Sigmoid colon (tissue), 7 donors: ENCODE results near the gene CABLES1. TPM values are rescaled to one million over a fixed set of nuclear protein-coding genes. Genes with fewer than 3 reads are reported as not detected.
"Not testable (repeated sequence)": the region's sequence is repeated elsewhere in the genome, so short reads cannot be mapped to it uniquely, and the experiment has no call there.

Source experiments
- DNase-seq: peaks from one replicate; pipeline ENCODE4 v3.0.0-alpha.2; 2019
- H3K27ac ChIP-seq, 4 donors: fragments of 200-600 bp; sonication (generic); one replicate each; pipeline ENCODE4 v1.5.1; 2016 to 2019; ENCODE audit warnings: mild to moderate bottlenecking in 1 of 4
- H3K27me3 ChIP-seq, 3 donors: fragments of 200-600 bp; sonication (generic); one replicate each; pipeline ENCODE4 v1.5.1; 2019; ENCODE audit warnings: mild to moderate bottlenecking in 1 of 3
- H3K36me3 ChIP-seq, 4 donors: fragments of 200-600 bp; sonication (generic); one replicate each; pipeline ENCODE4 v1.5.1; 2016 to 2019
- H3K4me1 ChIP-seq, 4 donors: fragments of 200-600 bp; sonication (generic); one replicate each; pipeline ENCODE4 v1.5.1; 2017 to 2019
- H3K4me3 ChIP-seq, 4 donors: fragments of 200-600 bp; sonication (generic); one replicate each; pipeline ENCODE4 v1.5.1; 2017 to 2019; ENCODE audit warnings: mild to moderate bottlenecking in 2 of 4, moderate library complexity in 1 of 4
- H3K9me3 ChIP-seq, 4 donors: fragments of 200-600 bp in 3 of 4; sonication (generic) in 3 of 4; one replicate each; pipeline versions ENCODE4 v1.5.1 to v1.6.1; 2013 to 2019
- CTCF ChIP-seq, 4 experiments: fragments of 450-650 bp in 3 of 4; fragments of 200-600 bp in 1 of 4; IDR thresholded peaks; one replicate each; pipeline ENCODE4 v1.5.1; 2016 to 2019; ENCODE audit warnings: antibody characterized with exemption in 4 of 4, mild to moderate bottlenecking in 3 of 4, moderate library complexity in 2 of 4
- EP300 ChIP-seq, 4 donors: sonication (generic); formaldehyde crosslinking; IDR thresholded peaks; one replicate each; pipeline ENCODE4 v1.6.1; 2017; ENCODE audit warnings: antibody characterized with exemption in 4 of 4
- POLR2A ChIP-seq, 2 donors: fragments of 450-650 bp; IDR thresholded peaks; one replicate each; pipeline ENCODE4 v1.6.1; 2016; ENCODE audit warnings: antibody characterized with exemption in 2 of 2, mild to moderate bottlenecking in 2 of 2, moderate library complexity in 2 of 2
- POLR2AphosphoS5 ChIP-seq, 4 donors: sonication (generic); formaldehyde crosslinking; IDR thresholded peaks; one replicate each; pipeline ENCODE4 v1.6.1; 2017; ENCODE audit warnings: antibody characterized with exemption in 4 of 4
- WGBS, 2 donors: extraction: QIAGEN DNeasy Blood & Tissue Kit; methylation state at CpG; one replicate each; pipeline ENCODE4 v1.1.7; 2013; 5-methylcytosine and 5-hydroxymethylcytosine counted together
- intact Hi-C: fragments of 100-400 bp; cut with DNase I; formaldehyde crosslinking; loops from one replicate; pipeline ENCODE4 v1.15.1; 2023
- polyA plus RNA-seq, 3 donors: library from polyadenylated mRNA; stranded (reverse); fragments of 200-250 nt; gene quantifications; one replicate each; pipeline ENCODE4 v1.2.3, GENCODE V29; 2013
- total RNA-seq, 4 donors: library from RNA; depleted of rRNA; stranded (reverse); fragments of >200 nt; gene quantifications; one replicate each; pipeline ENCODE4 v1.1.0, GENCODE V29; 2016
- donor health status: healthy with polysubstance abuse.
- donor health status: Bipolar disorder and iron deficiency.
- donor health status: healthy.

The CABLES1 gene
- total and polyA plus RNA-seq, 7 donors: 1.9 to 7.2 (median 3.9) TPM

GRCh38 chr18:23283916-23284430 lies 148.7 kb downstream of the CABLES1 start:
- intact Hi-C loops: no loop called here
- DNase-seq: no peak
- 66 to 77% methylated on average over 2 of the region's 2 CpGs for WGBS, 2 donors
- Histone ChIP-seq H3K27me3 (no peaks in the 10 kb centered on the region), H3K4me1 (no peaks in the 10 kb centered on the region), H3K9me3 (no peaks in the 10 kb centered on the region), H3K36me3 (no peaks in the 10 kb centered on the region), H3K27ac (no peak overlapping the region), H3K4me3 (no peak overlapping the region)
- TF ChIP-seq POLR2AphosphoS5 (IDR thresholded peaks at IDR 0.05) (no peak), POLR2A (IDR thresholded peaks at IDR 0.05) (no peak), CTCF (IDR thresholded peaks at IDR 0.05) (no peak), EP300 (IDR thresholded peaks at IDR 0.05) (no peak)

- intact Hi-C loops: no loop called here
- TF ChIP-seq POLR2A (IDR thresholded peaks at IDR 0.05) (no peak), EP300 (IDR thresholded peaks at IDR 0.05) (no peak), CTCF (IDR thresholded peaks at IDR 0.05) (no peak), POLR2AphosphoS5 (IDR thresholded peaks at IDR 0.05) (no peak)
- H3K9me3 ChIP-seq: no peaks in the 10 kb centered on the region
- no peaks in the 10 kb centered on the region for H3K36me3 ChIP-seq
- no peak overlapping the region for H3K4me3 ChIP-seq
- no peaks in the 10 kb centered on the region for H3K27me3 ChIP-seq
- H3K27ac ChIP-seq: no peak overlapping the region
- 94% methylated on average over 2 of the region's 2 CpGs for WGBS, 2 donors
- DNase-seq: no peak
- no peaks in the 10 kb centered on the region for H3K4me1 ChIP-seq
These were observed 149.3 kb downstream of the CABLES1 start for GRCh38 chr18:23284629-23285028.

- WGBS, 2 donors: 88 to 93% methylated on average over 12 of the region's 12 CpGs
- H3K36me3 ChIP-seq, DNase-seq, intact Hi-C loops, H3K4me3 ChIP-seq, H3K4me1 ChIP-seq, H3K27me3 ChIP-seq, H3K27ac ChIP-seq, H3K9me3 ChIP-seq: not testable (repeated sequence)
These were observed 150.3 kb downstream of the CABLES1 start for GRCh38 chr18:23285581-23285980.

GRCh38 chr18:23291456-23292205 lies 156.3 kb downstream of the CABLES1 start:
- DNase-seq: no peak
- Histone ChIP-seq H3K4me3 (no peak overlapping the region), H3K27me3 (no peaks in the 10 kb centered on the region), H3K9me3 (no peaks in the 10 kb centered on the region), H3K36me3 (no peaks in the 10 kb centered on the region), H3K4me1 (no peaks in the 10 kb centered on the region), H3K27ac (no peak overlapping the region)
- WGBS, 2 donors: 87% methylated on average over 4 of the region's 4 CpGs
- TF ChIP-seq POLR2A (IDR thresholded peaks at IDR 0.05): no peak
- no peak for TF ChIP-seq EP300 (IDR thresholded peaks at IDR 0.05)
- no peak for TF ChIP-seq POLR2AphosphoS5 (IDR thresholded peaks at IDR 0.05)
- no peak for TF ChIP-seq CTCF (IDR thresholded peaks at IDR 0.05)
- intact Hi-C loops: no loop called here

GRCh38 chr18:23300231-23300805 lies 165.0 kb downstream of the CABLES1 start:
- Histone ChIP-seq H3K27ac (no peak overlapping the region), H3K9me3 (no peaks in the 10 kb centered on the region), H3K36me3 (no peaks in the 10 kb centered on the region), H3K4me3 (no peak overlapping the region), H3K4me1 (no peaks in the 10 kb centered on the region), H3K27me3 (no peaks in the 10 kb centered on the region)
- WGBS, 2 donors: 72 to 79% methylated on average over 6 of the region's 6 CpGs
- intact Hi-C loops: no loop called here
- TF ChIP-seq EP300 (IDR thresholded peaks at IDR 0.05) (no peak), CTCF (IDR thresholded peaks at IDR 0.05) (no peak), POLR2A (IDR thresholded peaks at IDR 0.05) (no peak), POLR2AphosphoS5 (IDR thresholded peaks at IDR 0.05) (no peak)
- no peak for DNase-seq
